KOPT-K1 (cell line): ENCODE data around the gene TCTN1.
"Not testable (repeated sequence)": the region's sequence is repeated elsewhere in the genome, so short reads cannot be mapped to it uniquely, and the experiment has no call there.

Experiments used
- H3K27ac ChIP-seq: fragments of 200-600 bp; sonication (generic); 2 replicates; pipeline ENCODE4 v1.5.1; 2016; ENCODE audit warnings: antibody characterized with exemption, mild to moderate bottlenecking, low read depth, low read length; ENCODE audit not compliant: poor library complexity, severe bottlenecking
- H3K36me3 ChIP-seq: fragments of 200-600 bp; sonication (generic); 2 replicates; pipeline ENCODE4 v1.5.1; 2017; ENCODE audit warnings: antibody characterized with exemption, mild to moderate bottlenecking, low read length, moderate library complexity; ENCODE audit not compliant: insufficient read depth
- H3K9me3 ChIP-seq: fragments of 200-600 bp; sonication (generic); 2 replicates; pipeline ENCODE4 v1.5.1; 2017; ENCODE audit warnings: antibody characterized with exemption, low read length, mild to moderate bottlenecking; ENCODE audit not compliant: insufficient read depth, poor library complexity, severe bottlenecking

Gene TCTN1

DNA sequence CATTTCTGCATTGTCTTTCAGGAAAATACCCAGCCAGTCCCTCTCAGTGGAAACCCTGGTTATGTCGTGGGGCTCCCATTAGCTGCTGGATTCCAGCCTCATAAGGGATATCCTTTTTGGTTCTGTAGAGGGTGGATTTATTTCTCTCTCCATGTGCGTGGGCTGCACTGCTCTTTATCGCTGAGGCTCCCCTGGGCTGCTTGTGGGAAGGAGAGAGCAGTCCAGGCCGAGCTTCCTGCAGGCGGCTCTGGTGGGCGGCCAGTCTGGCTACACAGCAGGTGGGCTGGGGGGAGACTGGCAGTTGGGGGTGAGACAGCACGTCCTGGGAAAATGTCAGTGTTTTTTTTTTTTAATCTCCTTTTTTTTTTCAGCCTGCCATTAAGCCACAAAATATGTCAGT is 27.6 kb downstream of the TCTN1 start:
- H3K27ac ChIP-seq = no peak overlapping the region
- H3K36me3 ChIP-seq = no peaks in the 10 kb centered on the region
- no peaks in the 10 kb centered on the region for H3K9me3 ChIP-seq

DNA sequence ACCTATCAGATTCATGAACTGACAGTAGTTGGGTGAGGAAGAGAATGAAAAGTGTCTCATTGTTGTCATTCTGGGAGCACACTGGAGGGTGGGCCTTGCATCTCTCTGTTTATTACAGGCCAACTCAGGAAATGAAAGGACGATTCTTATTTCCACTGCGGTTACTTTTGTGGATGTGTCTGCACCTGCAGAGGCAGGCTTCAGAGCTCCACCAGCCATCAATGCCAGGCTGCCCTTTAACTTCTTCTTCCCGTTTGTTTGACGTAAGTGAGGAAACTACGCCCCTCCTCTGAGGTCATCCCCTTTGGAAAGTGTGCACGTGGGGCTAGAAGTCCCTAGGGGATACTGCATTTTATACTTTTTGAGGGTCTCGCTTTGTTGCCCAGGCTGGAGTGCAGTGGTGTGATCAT is 33.7 kb downstream of the TCTN1 start:
- H3K27ac ChIP-seq = peak overlapping the region; percentile 10
- peaks cover 43% of the 10 kb centered on the region for H3K36me3 ChIP-seq
- H3K9me3 ChIP-seq = no peaks in the 10 kb centered on the region

DNA sequence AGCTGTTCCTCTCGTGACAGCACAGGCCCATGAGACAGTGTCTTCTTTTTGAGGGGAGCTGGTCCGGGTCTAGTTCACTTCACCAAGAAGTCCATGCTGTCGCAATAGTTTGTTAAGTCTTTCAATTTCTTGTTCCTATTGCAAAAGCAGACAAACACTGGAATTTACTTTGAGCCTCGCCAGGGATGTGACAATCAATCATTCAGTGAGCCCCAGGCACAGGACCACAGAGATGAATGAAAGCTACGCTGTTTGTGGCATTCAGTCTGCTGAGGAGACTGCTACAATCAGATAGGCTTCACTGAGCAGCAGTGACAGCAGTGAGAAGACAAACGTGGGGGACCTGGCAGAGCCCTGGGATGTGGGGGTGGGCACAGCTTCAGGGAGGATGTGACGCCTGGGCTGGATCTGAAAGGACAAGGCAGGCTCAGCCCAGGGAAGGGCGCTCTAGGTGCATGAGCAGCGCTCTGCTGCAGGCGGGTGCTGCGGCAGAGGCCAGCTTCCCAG is 35.5 kb downstream of the TCTN1 start:
- H3K36me3 ChIP-seq = peaks cover 50% of the 10 kb centered on the region
- no peaks in the 10 kb centered on the region for H3K9me3 ChIP-seq
- no peak overlapping the region for H3K27ac ChIP-seq

DNA sequence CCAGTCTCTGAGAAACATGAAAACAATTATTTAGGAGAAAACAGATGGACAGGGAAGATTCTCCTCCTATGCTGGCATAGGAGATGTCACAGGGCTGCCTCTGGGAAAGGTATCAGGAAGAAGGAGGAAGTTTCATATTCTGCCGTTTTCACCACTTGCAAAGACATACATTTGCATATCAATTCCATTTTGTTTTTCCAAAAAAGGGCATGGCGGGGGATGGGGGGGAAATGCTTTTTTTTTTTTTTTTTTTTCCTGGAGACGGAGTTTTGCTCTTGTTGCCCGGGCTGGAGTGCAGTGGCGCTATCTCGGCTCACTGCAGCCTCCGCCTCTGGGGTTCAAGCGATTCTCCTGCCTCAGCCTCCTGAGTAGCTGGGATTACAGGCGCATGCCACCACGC is 40.3 kb downstream of the TCTN1 start:
- H3K36me3 ChIP-seq = peaks cover 41% of the 10 kb centered on the region
- not testable (repeated sequence) for H3K9me3 ChIP-seq, H3K27ac ChIP-seq

DNA sequence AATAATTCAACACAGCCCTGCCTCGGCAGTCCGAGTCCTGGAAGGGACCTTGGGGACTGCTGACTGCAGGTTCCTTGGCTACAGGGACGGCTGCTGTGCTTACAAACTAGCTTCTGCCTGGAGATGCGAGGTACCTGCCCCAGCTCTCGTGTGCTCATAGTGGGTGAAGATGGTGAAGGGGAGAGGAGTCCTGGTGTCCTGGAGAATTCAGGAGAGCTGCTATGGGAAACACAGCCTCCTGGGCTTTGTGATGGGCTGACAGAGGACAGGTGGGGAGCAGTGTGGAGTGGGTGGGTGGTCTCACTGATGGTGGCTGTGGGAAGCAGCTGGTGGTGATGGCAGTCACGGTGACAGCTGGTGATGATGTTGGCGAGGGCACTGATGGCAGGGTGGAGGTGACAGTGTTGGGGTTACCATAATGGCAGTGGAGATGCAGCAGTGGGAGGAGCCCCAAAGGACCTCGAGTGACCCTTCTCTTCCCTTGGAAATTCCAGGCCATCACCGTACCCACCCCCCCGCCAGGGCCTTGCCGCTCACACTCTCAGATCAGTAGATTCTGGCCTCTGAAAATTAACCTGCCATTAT is 42.2 kb downstream of the TCTN1 start:
- Histone ChIP-seq H3K36me3 (peaks cover 23% of the 10 kb centered on the region; the same call in 1 of the 2 replicates), H3K27ac (no peak overlapping the region), H3K9me3 (no peaks in the 10 kb centered on the region)

DNA sequence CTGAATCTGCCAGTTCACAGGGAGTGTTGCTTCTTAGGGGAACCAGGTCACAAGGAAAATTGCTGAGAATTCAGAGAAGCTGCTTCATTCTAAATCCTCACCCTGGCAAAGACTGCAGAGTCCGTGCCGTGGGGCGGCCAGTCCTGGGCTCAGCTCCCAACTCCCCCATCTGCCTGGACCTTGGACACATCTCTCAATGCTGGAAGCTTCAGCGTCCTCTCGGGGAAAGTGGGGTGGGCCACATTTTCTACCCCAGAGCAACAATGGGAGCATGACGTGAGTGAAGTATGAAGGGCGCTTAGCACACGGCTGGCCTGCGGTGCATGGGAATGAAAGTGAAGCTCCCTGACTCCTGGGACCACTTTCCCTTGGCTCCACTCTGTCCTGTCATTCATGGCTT is 43.8 kb downstream of the TCTN1 start:
- no peaks in the 10 kb centered on the region for H3K9me3 ChIP-seq
- no peak overlapping the region for H3K27ac ChIP-seq

DNA sequence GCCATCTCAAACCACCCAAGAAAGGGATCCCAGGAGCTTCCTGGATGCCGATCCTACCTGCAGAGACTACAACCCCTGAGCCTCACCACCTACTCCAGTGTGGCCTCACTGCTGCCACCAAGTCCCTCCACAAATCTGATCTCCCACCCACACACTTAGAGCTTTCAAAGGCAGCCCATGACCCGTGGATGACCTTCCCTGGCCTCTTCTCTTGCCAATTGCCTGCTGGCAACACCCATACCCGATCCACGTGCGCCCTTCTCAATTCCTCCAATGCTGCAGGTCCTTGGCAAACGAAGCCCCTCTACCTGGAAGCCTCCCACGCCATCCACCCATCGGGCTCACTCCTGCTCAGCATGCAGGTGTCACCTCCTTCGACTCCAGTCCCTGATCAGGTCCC is 44.3 kb downstream of the TCTN1 start:
- Histone ChIP-seq H3K9me3 (no peaks in the 10 kb centered on the region), H3K27ac (no peak overlapping the region), H3K36me3 (peaks cover 14% of the 10 kb centered on the region; the same call in 1 of the 2 replicates)

More for the DNA sequence above, 43.8 kb downstream of the TCTN1 start:
- peaks cover 14% of the 10 kb centered on the region; the same call in 1 of the 2 replicates for H3K36me3 ChIP-seq

DNA sequence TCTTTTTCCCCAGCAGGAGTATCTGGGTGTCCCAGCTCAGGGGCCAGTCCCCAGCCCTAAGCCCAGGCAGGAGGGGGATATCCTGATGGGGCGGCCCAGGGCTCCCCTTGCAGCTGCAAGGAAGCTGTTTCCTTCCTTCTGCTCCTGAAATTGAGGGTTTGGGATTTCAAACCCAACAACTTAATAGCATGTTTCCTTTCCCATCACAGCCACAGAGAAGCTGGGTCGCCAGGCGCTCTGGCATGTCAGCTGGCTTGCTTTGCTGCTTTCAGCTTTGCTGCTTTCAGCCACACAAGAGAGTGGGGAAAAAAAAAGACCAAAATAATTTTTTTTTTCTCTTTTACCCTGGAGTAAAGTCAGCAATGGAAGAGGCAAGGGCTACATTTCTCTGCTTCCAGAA is 44.9 kb downstream of the TCTN1 start:
- Histone ChIP-seq H3K9me3 (peaks cover 1% of the 10 kb centered on the region), H3K27ac (no peak overlapping the region), H3K36me3 (peaks cover 9% of the 10 kb centered on the region; the same call in 1 of the 2 replicates)

DNA sequence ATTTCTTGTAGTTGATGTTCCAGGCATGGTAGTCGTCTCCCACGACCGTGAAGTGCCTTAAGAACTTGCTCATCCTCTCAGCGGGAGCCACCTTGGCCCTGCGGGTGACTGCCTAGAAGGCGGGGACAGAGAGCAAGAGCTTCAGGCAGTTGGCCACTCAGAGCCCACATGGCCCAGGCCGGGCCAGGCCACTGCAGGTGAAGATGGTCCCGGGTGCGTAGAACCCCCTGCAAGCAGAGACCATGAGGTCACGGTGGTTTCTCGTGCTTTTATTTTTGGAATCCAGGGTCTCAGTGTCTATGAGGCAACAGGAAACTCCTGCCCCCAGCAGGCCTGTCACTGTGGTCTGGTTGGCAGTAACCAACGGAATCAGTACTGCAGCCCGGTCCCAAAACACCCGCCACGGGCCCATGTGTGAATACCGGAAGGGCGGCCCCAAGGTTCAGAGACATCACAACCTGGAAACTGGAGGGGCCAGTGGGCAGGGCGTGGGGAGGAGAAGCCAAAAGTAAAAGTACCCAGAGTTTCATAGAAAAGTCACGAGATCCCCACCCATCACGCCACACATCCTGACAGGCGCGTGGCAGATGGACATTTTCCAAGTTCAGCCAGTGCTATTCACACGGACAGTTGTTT is 47.5 kb downstream of the TCTN1 start:
- H3K36me3 ChIP-seq = peaks cover 4% of the 10 kb centered on the region; the same call in 1 of the 2 replicates
- peaks cover 20% of the 10 kb centered on the region for H3K9me3 ChIP-seq
- H3K27ac ChIP-seq = peak overlapping the region; percentile 19

DNA sequence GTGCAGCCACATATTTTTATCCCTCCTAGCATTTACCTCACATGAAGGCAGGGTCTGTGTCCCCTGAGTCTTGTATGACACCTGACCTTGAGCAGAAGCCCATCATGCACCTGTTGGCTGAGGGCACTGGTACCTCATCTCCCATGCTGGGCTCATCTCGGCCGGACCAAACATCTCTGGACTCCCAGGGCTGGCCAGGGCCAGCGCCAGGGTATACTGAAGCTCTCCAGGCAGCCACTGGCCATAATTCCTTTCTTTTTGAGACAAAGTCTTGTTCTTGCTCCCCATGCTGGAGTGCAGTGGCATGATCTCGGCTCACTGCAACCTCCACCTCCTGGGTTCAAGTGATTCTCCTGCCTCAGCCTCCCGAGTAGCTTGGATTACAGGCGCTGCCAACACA is 53.0 kb downstream of the TCTN1 start:
- H3K27ac ChIP-seq = no peak overlapping the region
- H3K9me3 ChIP-seq = peaks cover 20% of the 10 kb centered on the region
- H3K36me3 ChIP-seq = peaks cover 4% of the 10 kb centered on the region; the same call in 1 of the 2 replicates

DNA sequence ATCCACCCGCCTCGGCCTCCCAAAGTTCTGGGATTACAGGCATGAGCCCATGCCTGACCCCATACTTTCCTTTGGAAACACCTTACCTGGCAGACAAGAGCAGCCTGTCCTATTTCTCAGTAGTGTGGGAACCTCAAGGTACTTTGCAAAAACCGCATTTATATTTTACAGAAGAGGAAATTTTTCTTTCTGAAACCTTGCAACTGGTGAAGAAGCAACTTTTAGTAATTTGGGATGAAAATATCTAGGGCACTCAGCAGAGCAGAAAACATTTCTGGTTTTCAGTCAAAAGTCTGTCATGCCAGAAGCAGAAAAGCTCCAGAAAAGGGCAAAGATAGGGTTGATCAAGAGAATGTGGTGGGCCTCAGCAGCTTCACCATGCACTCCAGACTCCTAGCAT is 53.7 kb downstream of the TCTN1 start:
- H3K36me3 ChIP-seq = peaks cover 4% of the 10 kb centered on the region; the same call in 1 of the 2 replicates
- no peak overlapping the region for H3K27ac ChIP-seq
- peaks cover 20% of the 10 kb centered on the region for H3K9me3 ChIP-seq

DNA sequence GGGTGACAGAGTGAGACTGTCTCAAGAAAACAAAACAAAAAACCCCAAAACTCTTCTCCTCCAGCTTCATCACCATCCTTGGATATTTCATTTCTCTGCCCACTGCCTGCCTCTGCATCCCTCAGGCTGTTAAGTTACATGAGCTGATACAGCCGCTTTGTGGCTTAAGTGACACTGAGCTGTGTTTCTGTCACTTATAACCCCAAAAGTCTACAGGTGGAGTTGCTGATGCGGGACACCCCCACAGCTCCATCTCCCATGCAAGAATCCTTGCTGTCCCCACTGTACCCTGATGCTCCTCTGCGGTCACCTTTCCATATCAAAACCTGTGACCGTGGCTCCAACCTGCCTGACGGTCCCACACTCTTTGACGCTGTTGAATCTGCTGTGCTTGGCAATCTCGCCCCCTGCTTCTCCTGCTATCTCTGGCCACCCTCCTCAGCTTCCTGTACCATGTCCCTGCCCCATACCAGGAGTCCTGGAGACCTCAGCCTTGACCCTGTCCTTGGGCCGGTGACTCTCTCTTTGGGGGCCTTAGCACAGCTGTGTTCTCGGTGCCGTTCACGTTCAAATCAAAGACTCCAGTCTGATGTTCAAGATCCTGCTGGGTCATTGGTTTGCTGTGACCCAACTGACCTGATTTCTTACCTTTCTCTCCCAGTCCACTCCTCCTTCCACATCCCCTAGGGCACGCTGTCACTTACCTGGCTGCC is 54.7 kb downstream of the TCTN1 start:
- Histone ChIP-seq H3K36me3 (peaks cover 4% of the 10 kb centered on the region; the same call in 1 of the 2 replicates), H3K27ac (no peak overlapping the region), H3K9me3 (peaks cover 20% of the 10 kb centered on the region)

DNA sequence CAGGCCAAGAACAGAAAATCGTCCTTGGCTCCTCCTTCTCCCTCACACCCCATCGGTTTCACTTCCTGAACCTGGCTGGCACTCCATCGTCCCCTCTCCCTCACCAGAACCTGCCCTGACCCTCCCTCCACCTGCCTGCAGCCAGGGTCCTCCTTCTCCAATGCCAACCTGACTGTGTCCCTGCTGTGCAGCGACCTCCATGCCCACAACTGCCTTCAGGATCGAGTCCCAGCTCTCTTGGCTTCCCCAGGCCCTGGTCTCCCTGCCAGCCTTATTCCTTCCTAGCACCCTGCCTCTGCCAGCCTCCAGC is 55.2 kb downstream of the TCTN1 start:
- peaks cover 4% of the 10 kb centered on the region; the same call in 1 of the 2 replicates for H3K36me3 ChIP-seq
- H3K27ac ChIP-seq = no peak overlapping the region
- H3K9me3 ChIP-seq = peaks cover 16% of the 10 kb centered on the region

DNA sequence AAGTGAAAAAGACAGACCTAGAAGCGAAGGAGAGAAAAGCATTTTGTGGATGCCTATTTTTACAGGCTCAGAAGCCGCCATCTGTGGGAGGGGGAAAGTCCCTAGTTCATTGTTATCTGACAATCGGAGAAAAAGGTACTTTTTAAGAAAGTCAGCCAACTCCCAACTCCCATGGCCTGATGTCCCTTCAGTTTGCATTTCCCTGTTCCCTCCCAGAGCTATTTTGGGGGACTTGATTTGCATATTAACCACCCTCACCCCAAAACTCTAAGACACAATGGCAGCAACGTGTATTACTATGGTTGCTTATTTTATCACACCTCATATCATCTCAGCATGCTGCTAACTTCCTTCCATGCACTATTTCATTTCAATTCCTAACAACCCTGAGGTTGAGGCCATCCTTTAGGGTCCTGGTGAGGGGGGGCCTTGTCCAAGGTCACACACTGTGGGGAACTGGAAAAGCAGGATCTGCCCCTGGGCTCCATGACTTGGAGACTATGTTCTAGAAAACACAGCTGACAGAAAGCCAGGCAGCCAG is 56.3 kb downstream of the TCTN1 start:
- Histone ChIP-seq H3K9me3 (peaks cover 13% of the 10 kb centered on the region), H3K27ac (no peak overlapping the region), H3K36me3 (peaks cover 2% of the 10 kb centered on the region; the same call in 1 of the 2 replicates)

DNA sequence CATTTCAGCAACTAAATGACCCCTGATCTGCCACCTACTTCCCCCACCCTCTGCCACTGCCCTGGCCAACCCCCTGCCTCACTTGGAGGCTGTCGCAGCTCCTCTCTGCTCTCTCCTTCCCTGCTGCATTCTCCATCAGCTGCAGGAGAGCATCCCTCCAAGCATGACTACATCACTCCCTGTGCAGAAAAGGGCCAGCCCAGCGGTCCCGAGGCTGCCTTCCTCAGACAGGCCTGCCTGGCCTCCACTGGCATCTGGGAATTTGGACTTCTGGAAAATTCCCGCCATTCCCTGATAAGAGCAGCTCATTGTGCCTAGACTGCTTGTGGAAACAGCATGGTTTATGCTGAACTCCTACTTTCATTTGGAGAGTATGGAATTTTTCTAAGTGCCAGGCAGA is 62.2 kb downstream of the TCTN1 start:
- Histone ChIP-seq H3K27ac (no peak overlapping the region), H3K9me3 (peaks cover 8% of the 10 kb centered on the region), H3K36me3 (peaks cover 4% of the 10 kb centered on the region; the same call in 1 of the 2 replicates)
